DMS114 treated with DMSO at 0.1 percent for 48 hours (cell line): Measurements from ENCODE around the gene USP47.

Experiments
- DNase-seq: peaks from one replicate; lab custom pipeline; 2025; ENCODE audit not compliant: unreplicated experiment; lab: John Stamatoyannopoulos, UW

Gene USP47

GRCh38 chr11:11862999-11863398 is 21.2 kb downstream of the USP47 start:
- no peak for DNase-seq

- no peak for DNase-seq
Observed at GRCh38 chr11:11864332-11864731, 22.6 kb downstream of the USP47 start.

GRCh38 chr11:11864803-11865202 is 23.0 kb downstream of the USP47 start:
- DNase-seq, result no peak

GRCh38 chr11:11865449-11865848 is 23.7 kb downstream of the USP47 start:
- DNase-seq, result no peak

- DNase-seq, result no peak
Observed at GRCh38 chr11:11866203-11866602, 24.4 kb downstream of the USP47 start.

GRCh38 chr11:11867720-11868119 is 25.9 kb downstream of the USP47 start:
- DNase-seq, result no peak

- no peak for DNase-seq
Observed at GRCh38 chr11:11871991-11872401, 30.2 kb downstream of the USP47 start.

GRCh38 chr11:11876458-11876857 is 34.7 kb downstream of the USP47 start:
- DNase-seq, result no peak

GRCh38 chr11:11880179-11880578 is 38.4 kb downstream of the USP47 start:
- no peak for DNase-seq

- no peak for DNase-seq
Observed at GRCh38 chr11:11882539-11882938, 40.8 kb downstream of the USP47 start.

GRCh38 chr11:11884351-11884750 is 42.6 kb downstream of the USP47 start:
- no peak for DNase-seq

- DNase-seq, result no peak
Observed at GRCh38 chr11:11884774-11885481, 43.2 kb downstream of the USP47 start.

GRCh38 chr11:11894486-11894885 is 52.7 kb downstream of the USP47 start:
- no peak for DNase-seq

GRCh38 chr11:11895672-11896071 is 53.9 kb downstream of the USP47 start:
- DNase-seq, result peak; percentile 2

- no peak for DNase-seq
Observed at GRCh38 chr11:11898648-11899047, 56.9 kb downstream of the USP47 start.

- DNase-seq, result no peak
Observed at GRCh38 chr11:11899401-11899800, 57.6 kb downstream of the USP47 start.

GRCh38 chr11:11901929-11902328 is 60.2 kb downstream of the USP47 start:
- DNase-seq, result no peak

- DNase-seq, result no peak
Observed at GRCh38 chr11:11909727-11910126, 68.0 kb downstream of the USP47 start.

- DNase-seq, result no peak
Observed at GRCh38 chr11:11910541-11910940, 68.8 kb downstream of the USP47 start.

GRCh38 chr11:11913395-11913794 is 71.6 kb downstream of the USP47 start:
- DNase-seq, result no peak

GRCh38 chr11:11915625-11916024 is 73.9 kb downstream of the USP47 start:
- no peak for DNase-seq

GRCh38 chr11:11916981-11917399 is 75.2 kb downstream of the USP47 start:
- DNase-seq, result no peak

GRCh38 chr11:11923828-11924227 is 82.1 kb downstream of the USP47 start:
- no peak for DNase-seq
